ENCODE measurements around the gene UQCC2.

- TF ChIP-seq, protein P1, sequence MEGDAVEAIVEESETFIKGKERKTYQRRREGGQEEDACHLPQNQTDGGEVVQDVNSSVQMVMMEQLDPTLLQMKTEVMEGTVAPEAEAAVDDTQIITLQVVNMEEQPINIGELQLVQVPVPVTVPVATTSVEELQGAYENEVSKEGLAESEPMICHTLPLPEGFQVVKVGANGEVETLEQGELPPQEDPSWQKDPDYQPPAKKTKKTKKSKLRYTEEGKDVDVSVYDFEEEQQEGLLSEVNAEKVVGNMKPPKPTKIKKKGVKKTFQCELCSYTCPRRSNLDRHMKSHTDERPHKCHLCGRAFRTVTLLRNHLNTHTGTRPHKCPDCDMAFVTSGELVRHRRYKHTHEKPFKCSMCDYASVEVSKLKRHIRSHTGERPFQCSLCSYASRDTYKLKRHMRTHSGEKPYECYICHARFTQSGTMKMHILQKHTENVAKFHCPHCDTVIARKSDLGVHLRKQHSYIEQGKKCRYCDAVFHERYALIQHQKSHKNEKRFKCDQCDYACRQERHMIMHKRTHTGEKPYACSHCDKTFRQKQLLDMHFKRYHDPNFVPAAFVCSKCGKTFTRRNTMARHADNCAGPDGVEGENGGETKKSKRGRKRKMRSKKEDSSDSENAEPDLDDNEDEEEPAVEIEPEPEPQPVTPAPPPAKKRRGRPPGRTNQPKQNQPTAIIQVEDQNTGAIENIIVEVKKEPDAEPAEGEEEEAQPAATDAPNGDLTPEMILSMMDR (IDR thresholded peaks at IDR 0.05), result no peak
- no peak for TF ChIP-seq POLR2A (IDR thresholded peaks at IDR 0.05)
These were observed 16.5 kb downstream of the UQCC2 start for GRCh38 chr6:33694977-33695376.
